Metanephros (tissue), 2 donors: ENCODE results near the gene MYO19. TPM values are rescaled to one million over a fixed set of nuclear protein-coding genes. Genes with fewer than 3 reads are reported as not detected.

Experiments
- small RNA-seq: library from RNA; depleted of rRNA; stranded (forward); fragments of <200 nt; gene quantifications from one replicate; pipeline ENCODE3, GENCODE V24; 2014; ENCODE audit warnings: low replicate concordance
- total RNA-seq: library from RNA; depleted of rRNA; stranded (reverse); fragments of >200 nt; gene quantifications from one replicate; pipeline ENCODE4 v1.2.3, GENCODE V29; 2014

MYO19 gene, protein sequence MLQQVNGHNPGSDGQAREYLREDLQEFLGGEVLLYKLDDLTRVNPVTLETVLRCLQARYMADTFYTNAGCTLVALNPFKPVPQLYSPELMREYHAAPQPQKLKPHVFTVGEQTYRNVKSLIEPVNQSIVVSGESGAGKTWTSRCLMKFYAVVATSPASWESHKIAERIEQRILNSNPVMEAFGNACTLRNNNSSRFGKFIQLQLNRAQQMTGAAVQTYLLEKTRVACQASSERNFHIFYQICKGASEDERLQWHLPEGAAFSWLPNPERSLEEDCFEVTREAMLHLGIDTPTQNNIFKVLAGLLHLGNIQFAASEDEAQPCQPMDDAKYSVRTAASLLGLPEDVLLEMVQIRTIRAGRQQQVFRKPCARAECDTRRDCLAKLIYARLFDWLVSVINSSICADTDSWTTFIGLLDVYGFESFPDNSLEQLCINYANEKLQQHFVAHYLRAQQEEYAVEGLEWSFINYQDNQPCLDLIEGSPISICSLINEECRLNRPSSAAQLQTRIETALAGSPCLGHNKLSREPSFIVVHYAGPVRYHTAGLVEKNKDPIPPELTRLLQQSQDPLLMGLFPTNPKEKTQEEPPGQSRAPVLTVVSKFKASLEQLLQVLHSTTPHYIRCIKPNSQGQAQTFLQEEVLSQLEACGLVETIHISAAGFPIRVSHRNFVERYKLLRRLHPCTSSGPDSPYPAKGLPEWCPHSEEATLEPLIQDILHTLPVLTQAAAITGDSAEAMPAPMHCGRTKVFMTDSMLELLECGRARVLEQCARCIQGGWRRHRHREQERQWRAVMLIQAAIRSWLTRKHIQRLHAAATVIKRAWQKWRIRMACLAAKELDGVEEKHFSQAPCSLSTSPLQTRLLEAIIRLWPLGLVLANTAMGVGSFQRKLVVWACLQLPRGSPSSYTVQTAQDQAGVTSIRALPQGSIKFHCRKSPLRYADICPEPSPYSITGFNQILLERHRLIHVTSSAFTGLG
- 66.2 TPM for total RNA-seq

GRCh38 chr17:36534840-36535668 is at the start of gene MYO19, which contains the start of gene PIGW:
Gene MYO19, minus strand, starts transcription at chr17:36534868. Its CDS starts 2,330 bp downstream, at chr17:36532538.
Gene PIGW, plus strand, starts transcription at chr17:36534987. Its CDS starts 2,115 bp downstream, at chr17:36537102.

DNA sequence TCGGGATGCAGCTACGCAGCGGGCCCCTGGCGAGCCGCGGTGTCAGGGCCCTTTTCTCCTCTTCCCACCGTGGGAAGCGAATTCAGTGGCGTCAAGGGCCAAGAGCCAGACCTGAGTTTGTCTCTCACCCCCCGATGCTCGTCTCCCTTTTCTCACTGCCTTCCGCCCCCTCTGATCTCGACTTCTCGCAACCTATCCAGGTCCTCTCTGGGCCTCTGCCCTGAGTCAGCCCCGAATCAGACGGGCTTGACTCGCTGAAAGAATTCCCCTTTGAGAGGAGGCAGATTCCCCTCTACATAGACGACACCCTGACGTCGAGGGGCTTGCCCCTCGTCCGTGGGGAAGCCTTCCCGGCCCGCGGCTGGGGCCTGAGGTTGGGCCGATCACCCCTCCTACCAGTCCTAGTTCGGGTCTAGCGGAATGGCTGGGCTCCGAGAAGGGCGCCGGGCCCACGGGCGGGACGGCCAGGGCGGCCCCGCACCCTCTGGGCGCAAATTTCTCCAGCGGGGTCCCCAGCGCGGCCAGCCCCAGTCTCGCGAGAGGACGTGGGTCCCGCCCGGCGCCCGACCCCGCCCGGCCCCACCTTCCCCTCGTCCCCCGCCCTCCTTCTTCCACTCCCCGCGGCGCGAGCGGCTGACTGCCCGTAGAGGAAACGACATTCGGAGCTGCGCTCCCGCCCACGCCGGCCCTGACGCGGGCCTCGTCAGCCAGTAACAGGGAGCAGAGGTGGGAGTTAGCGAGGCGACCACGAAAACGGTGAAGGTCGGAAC is 9.8 kb upstream of the MYO19 start, which contains the start of gene GGNBP2:
Gene GGNBP2, plus strand, starts transcription at position 613 of the 770 bp plus-strand sequence. CDS start 806 bp downstream, outside the sequence.

DNA sequence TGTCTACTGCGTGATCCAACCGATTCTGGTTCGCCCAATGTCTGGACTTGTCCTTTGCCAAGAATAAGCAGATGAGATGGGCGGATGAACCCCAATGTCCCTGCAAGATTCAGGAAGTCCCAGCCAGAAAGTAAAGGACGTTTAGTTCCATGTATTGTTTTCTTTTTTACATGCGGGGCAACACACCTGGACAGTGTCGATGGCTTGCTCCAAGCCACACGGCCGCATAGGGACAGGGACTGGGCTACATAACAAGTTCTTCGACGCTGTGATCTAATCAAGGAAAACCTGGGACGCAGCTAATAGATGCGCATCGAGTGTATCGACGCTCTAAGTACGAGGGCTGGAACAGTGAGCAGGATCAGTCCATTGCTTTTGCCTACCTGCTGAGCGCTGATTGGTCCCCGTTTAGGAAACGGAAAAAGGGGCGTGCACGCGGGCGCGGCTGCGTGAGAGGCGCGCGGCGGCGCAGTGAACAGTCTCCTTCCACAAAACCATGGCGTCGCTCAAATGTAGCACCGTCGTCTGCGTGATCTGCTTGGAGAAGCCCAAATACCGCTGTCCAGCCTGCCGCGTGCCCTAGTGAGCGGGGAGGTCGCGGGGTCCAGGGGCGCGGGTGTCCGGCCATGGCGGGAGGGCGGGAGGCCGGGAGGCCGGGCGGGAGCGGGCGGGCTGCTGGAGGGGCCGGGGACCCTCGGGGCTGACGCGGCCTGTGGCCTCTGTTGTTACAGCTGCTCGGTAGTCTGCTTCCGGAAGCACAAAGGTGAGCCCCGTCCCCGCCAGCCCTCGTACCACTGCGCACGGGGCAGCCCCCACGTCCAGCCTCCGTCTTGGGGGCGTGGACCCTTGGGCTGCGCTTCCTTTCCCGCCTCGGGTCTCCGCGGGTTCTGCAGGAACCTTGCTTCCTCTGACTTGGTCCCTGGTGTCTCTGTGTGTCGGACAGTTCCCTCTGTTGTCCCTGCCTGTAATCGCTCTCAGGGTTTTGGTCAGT is 48.2 kb downstream of the MYO19 start, which contains the start of gene ZNHIT3:
Gene ZNHIT3, plus strand, starts transcription at position 478 of the 991 bp plus-strand sequence. Its CDS starts 19 bp downstream, at position 497.

Small RNA genes within 50 kb of the gene (small RNA-seq; reads per million reads assigned to genes)
- gene RNA5SP439 = not detected

Other genes starting within 250 kb of the MYO19 start
- 0.29 TPM for gene TBC1D3G, start 211.0 kb downstream of the MYO19 start, total RNA-seq
- not detected for gene TBC1D3H, start 146.4 kb downstream of the MYO19 start, total RNA-seq
- 40.2 TPM for gene ZNHIT3, start 48.2 kb downstream of the MYO19 start, total RNA-seq
- gene PIGW, start 119 bp upstream of the MYO19 start, total RNA-seq = 5.5 TPM
- gene GGNBP2, start 10.1 kb upstream of the MYO19 start, total RNA-seq = 71.6 TPM
- gene DHRS11, start 57.0 kb upstream of the MYO19 start, total RNA-seq = 15.2 TPM
- gene MRM1, start 66.7 kb upstream of the MYO19 start, total RNA-seq = 5.6 TPM